Mesendoderm (in vitro differentiated cells): ENCODE results near the gene KATNA1.

Experiments
- DNase-seq: peaks from one replicate; pipeline ENCODE4 v3.0.0; 2013
- H2AK5ac ChIP-seq: 2 replicates; pipeline ENCODE4 v1.6.1; 2013; ENCODE audit warnings: low read length, inconsistent platforms
- H2BK120ac ChIP-seq: 2 replicates; pipeline ENCODE4 v1.6.1; 2013; ENCODE audit warnings: low read depth, mild to moderate bottlenecking, low read length, moderate library complexity, mixed read lengths
- H2BK15ac ChIP-seq: replicated peaks from 2 replicates; pipeline ENCODE4 v1.6.1; 2013; ENCODE audit warnings: low read depth, mild to moderate bottlenecking, moderate library complexity
- H2BK5ac ChIP-seq: 2 replicates; pipeline ENCODE4 v1.6.1; 2013; ENCODE audit warnings: low read length, inconsistent platforms
- H3K18ac ChIP-seq: 2 replicates; pipeline ENCODE4 v1.6.1; 2013; ENCODE audit warnings: mild to moderate bottlenecking, low read length, mixed read lengths
- H3K23ac ChIP-seq: one replicate; pipeline ENCODE4 v1.6.1; 2013; ENCODE audit warnings: low read length
- H3K27ac ChIP-seq: 2 replicates; pipeline ENCODE4 v1.5.1; 2013; ENCODE audit warnings: low read depth, mild to moderate bottlenecking, inconsistent platforms, low read length, moderate library complexity
- H3K27me3 ChIP-seq: 2 replicates; pipeline ENCODE4 v1.6.1; 2013; ENCODE audit warnings: low read length, control low read depth, mild to moderate bottlenecking, inconsistent platforms; ENCODE audit not compliant: insufficient read depth, poor library complexity
- H3K36me3 ChIP-seq: 2 replicates; pipeline ENCODE4 v1.6.1; 2013; ENCODE audit warnings: low read length, inconsistent platforms; ENCODE audit not compliant: control insufficient read depth, insufficient read depth
- H3K4ac ChIP-seq: one replicate; pipeline ENCODE4 v1.6.1; 2013; ENCODE audit warnings: low read depth, mild to moderate bottlenecking, low read length, moderate library complexity
- H3K4me1 ChIP-seq: 2 replicates; pipeline ENCODE4 v1.6.1; 2013; ENCODE audit warnings: low read depth, low read length, inconsistent platforms; ENCODE audit not compliant: control insufficient read depth
- H3K4me2 ChIP-seq: 2 replicates; pipeline ENCODE4 v1.6.1; 2013; ENCODE audit warnings: low read length
- H3K4me3 ChIP-seq: 2 replicates; pipeline ENCODE4 v1.5.1; 2013; ENCODE audit warnings: mild to moderate bottlenecking, low read length
- H3K56ac ChIP-seq: one replicate; pipeline ENCODE4 v1.6.1; 2013; ENCODE audit warnings: low read length
- H3K79me1 ChIP-seq: 2 replicates; pipeline ENCODE4 v1.6.1; 2013; ENCODE audit warnings: low read length, inconsistent platforms
- H3K79me2 ChIP-seq: 2 replicates; pipeline ENCODE4 v1.6.1; 2013; ENCODE audit warnings: mild to moderate bottlenecking, low read length; ENCODE audit not compliant: control insufficient read depth, insufficient read depth
- H3K9ac ChIP-seq: 2 replicates; pipeline ENCODE4 v1.6.1; 2013; ENCODE audit warnings: low read length, inconsistent platforms
- H4K5ac ChIP-seq: one replicate; pipeline ENCODE4 v1.6.1; 2013; ENCODE audit warnings: low read length
- H4K8ac ChIP-seq: one replicate; pipeline ENCODE4 v1.6.1; 2013; ENCODE audit warnings: low read depth, mild to moderate bottlenecking, control low read depth, low read length, moderate library complexity
- WGBS: extraction: QIAGEN DNeasy Blood & Tissue Kit; methylation state at CpG from one replicate; pipeline ENCODE4 v1.1.7; 2013; ENCODE audit warnings: low lambda C conversion rate, missing lambda C conversion rate; ENCODE audit not compliant: insufficient coverage; ENCODE audit errors: extremely low coverage; 5-methylcytosine and 5-hydroxymethylcytosine counted together

The KATNA1 gene

DNA sequence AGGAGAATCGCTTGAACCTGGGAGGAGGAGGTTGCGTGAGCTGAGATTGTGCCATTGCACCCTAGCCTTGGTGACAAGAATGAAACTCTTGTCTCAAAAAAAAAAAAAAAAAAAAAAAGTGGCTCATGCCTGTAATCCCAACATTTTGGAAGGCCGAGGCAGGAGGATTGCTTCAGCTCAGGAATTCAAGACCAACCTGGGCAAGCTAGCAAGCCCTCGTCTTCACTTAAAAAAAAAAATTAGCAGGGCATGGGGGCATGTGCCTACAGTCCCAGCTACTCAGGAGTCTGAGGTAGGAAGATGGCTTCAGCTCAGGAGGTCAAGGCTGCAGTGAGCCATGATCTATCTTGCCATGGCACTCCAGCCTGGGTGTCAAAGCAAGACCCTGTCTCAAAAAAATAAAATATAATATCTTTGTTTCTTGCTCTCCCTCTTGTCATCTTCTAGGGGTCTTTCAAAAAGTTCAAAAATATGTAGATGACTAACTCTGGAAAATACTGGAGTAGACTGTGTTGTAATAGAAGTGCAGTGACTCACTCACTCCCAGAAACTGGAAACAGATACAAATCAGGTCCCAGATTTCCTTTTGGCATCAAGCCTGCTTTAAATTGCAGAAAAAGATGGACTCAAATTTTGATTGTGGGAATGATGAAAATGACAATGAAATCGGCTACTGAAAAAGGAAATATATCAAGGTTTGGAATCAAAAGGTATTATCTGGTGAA lies 85.1 kb downstream of the KATNA1 start:
- H3K9ac ChIP-seq = no peak overlapping the region
- H3K36me3 ChIP-seq = no peaks in the 10 kb centered on the region
- no CpG with 5 or more reads among the region's 5 CpGs for WGBS
- no peak overlapping the region for H2AK5ac ChIP-seq
- H3K79me1 ChIP-seq = peaks cover 7% of the 10 kb centered on the region
- no peak overlapping the region for H2BK120ac ChIP-seq
- H2BK5ac ChIP-seq = no peak overlapping the region
- no peaks in the 10 kb centered on the region for H3K27me3 ChIP-seq
- H3K4ac ChIP-seq = no peak overlapping the region
- no peak overlapping the region for H4K8ac ChIP-seq
- no peak overlapping the region for H3K4me3 ChIP-seq
- peaks cover 12% of the 10 kb centered on the region for H3K79me2 ChIP-seq
- H3K56ac ChIP-seq = no peak overlapping the region
- no peak overlapping the region for H3K27ac ChIP-seq
- H4K5ac ChIP-seq = no peak overlapping the region
- H2BK15ac ChIP-seq = no peak overlapping the region
- no peak overlapping the region for H3K4me2 ChIP-seq
- no peaks in the 10 kb centered on the region for H3K4me1 ChIP-seq
- H3K18ac ChIP-seq = no peak overlapping the region
- DNase-seq = no peak
- H3K23ac ChIP-seq = no peak overlapping the region

- no peaks in the 10 kb centered on the region for H3K36me3 ChIP-seq
- H3K4me2 ChIP-seq = no peak overlapping the region
- no peak overlapping the region for H3K4ac ChIP-seq
- no peak overlapping the region for H2BK5ac ChIP-seq
- H3K56ac ChIP-seq = no peak overlapping the region
- no peak overlapping the region for H2BK120ac ChIP-seq
- no CpG with 5 or more reads among the region's 3 CpGs for WGBS
- no peak overlapping the region for H4K8ac ChIP-seq
- H3K4me1 ChIP-seq = no peaks in the 10 kb centered on the region
- no peak overlapping the region for H3K18ac ChIP-seq
- no peak overlapping the region for H3K9ac ChIP-seq
- H3K23ac ChIP-seq = no peak overlapping the region
- H3K4me3 ChIP-seq = no peak overlapping the region
- H3K27me3 ChIP-seq = no peaks in the 10 kb centered on the region
- H3K27ac ChIP-seq = no peak overlapping the region
- no peak overlapping the region for H2AK5ac ChIP-seq
- DNase-seq = peak; percentile 29
- H3K79me1 ChIP-seq = no peaks in the 10 kb centered on the region
- H4K5ac ChIP-seq = no peak overlapping the region
- no peaks in the 10 kb centered on the region for H3K79me2 ChIP-seq
- H2BK15ac ChIP-seq = no peak overlapping the region
Measured at GRCh38 chr6:149560736-149561135, 87.8 kb downstream of the KATNA1 start.

DNA sequence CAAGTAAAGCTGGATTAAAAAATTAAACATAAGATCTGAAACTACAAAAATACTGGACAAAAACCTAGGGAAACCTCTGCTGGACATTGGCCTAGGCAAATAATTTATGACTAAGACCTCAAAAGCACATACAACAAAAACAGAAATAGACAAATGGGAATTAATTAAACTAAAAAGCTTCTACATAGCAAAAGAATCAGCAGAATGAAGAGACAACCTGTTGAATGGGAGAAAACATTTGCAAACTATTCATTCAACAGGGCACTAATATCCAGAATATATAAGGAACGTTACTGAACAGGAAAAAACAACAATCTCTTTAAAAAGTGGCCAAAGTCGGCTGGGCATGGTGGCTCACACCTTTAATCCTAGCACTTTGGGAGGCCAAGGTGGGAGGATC lies 89.1 kb downstream of the KATNA1 start:
- Histone ChIP-seq H3K56ac (no peak overlapping the region), H2AK5ac (no peak overlapping the region), H3K4me3 (no peak overlapping the region), H2BK120ac (no peak overlapping the region), H3K79me2 (no peaks in the 10 kb centered on the region), H3K4ac (no peak overlapping the region), H4K8ac (no peak overlapping the region), H3K79me1 (no peaks in the 10 kb centered on the region), H3K4me1 (no peaks in the 10 kb centered on the region), H3K27ac (no peak overlapping the region), H2BK5ac (no peak overlapping the region), H3K23ac (no peak overlapping the region), H3K36me3 (no peaks in the 10 kb centered on the region), H4K5ac (no peak overlapping the region), H3K27me3 (no peaks in the 10 kb centered on the region), H2BK15ac (no peak overlapping the region), H3K9ac (no peak overlapping the region), H3K18ac (no peak overlapping the region), H3K4me2 (no peak overlapping the region)
- DNase-seq = no peak
- WGBS = no CpG with 5 or more reads among the region's 2 CpGs

GRCh38 chr6:149558029-149558428 lies 90.5 kb downstream of the KATNA1 start:
- no peak overlapping the region for H2BK5ac ChIP-seq
- no peak overlapping the region for H2BK15ac ChIP-seq
- H3K27me3 ChIP-seq = no peaks in the 10 kb centered on the region
- no peak overlapping the region for H3K9ac ChIP-seq
- no peak overlapping the region for H3K23ac ChIP-seq
- H3K36me3 ChIP-seq = no peaks in the 10 kb centered on the region
- no peak for DNase-seq
- H3K18ac ChIP-seq = no peak overlapping the region
- no peak overlapping the region for H3K4ac ChIP-seq
- H3K79me2 ChIP-seq = no peaks in the 10 kb centered on the region
- no peak overlapping the region for H4K8ac ChIP-seq
- no peak overlapping the region for H3K56ac ChIP-seq
- H3K4me3 ChIP-seq = no peak overlapping the region
- H3K79me1 ChIP-seq = no peaks in the 10 kb centered on the region
- H2AK5ac ChIP-seq = no peak overlapping the region
- H3K4me2 ChIP-seq = no peak overlapping the region
- H3K27ac ChIP-seq = no peak overlapping the region
- H4K5ac ChIP-seq = no peak overlapping the region
- H3K4me1 ChIP-seq = no peaks in the 10 kb centered on the region
- H2BK120ac ChIP-seq = no peak overlapping the region

- Histone ChIP-seq H2BK15ac (no peak overlapping the region), H2BK5ac (no peak overlapping the region), H3K4ac (no peak overlapping the region), H3K56ac (no peak overlapping the region), H4K8ac (no peak overlapping the region), H3K23ac (no peak overlapping the region), H3K4me1 (no peaks in the 10 kb centered on the region), H3K27ac (no peak overlapping the region), H2AK5ac (no peak overlapping the region), H3K27me3 (no peaks in the 10 kb centered on the region), H3K18ac (no peak overlapping the region), H3K9ac (no peak overlapping the region), H3K79me1 (no peaks in the 10 kb centered on the region), H4K5ac (no peak overlapping the region), H3K4me3 (no peak overlapping the region), H2BK120ac (no peak overlapping the region), H3K36me3 (no peaks in the 10 kb centered on the region), H3K4me2 (no peak overlapping the region), H3K79me2 (no peaks in the 10 kb centered on the region)
- no peak for DNase-seq
- WGBS = no CpG with 5 or more reads among the region's 5 CpGs
Measured at GRCh38 chr6:149551920-149552319, 96.6 kb downstream of the KATNA1 start.
